Left ventricle myocardium inferior (tissue), 1 donor: ENCODE results near the gene METAP2. TPM values are rescaled to one million over a fixed set of nuclear protein-coding genes. Genes with fewer than 3 reads are reported as not detected.
"Not testable (repeated sequence)": the region's sequence is repeated elsewhere in the genome, so short reads cannot be mapped to it uniquely, and the experiment has no call there.

ENCODE experiments used
- DNase-seq: peaks from one replicate; pipeline ENCODE4 v3.0.0-alpha.2; 2020
- H3K27ac ChIP-seq: fragments of 200-600 bp; replicated peaks from 2 replicates; pipeline ENCODE4 v1.8.0; 2021
- H3K27me3 ChIP-seq: fragments of 200-600 bp; 2 replicates; pipeline ENCODE4 v1.8.0; 2021; ENCODE audit warnings: low read depth
- H3K36me3 ChIP-seq: fragments of 200-600 bp; 2 replicates; pipeline ENCODE4 v1.8.0; 2021
- H3K4me1 ChIP-seq: fragments of 200-600 bp; 2 replicates; pipeline ENCODE4 v1.8.0; 2021
- H3K4me3 ChIP-seq: fragments of 200-600 bp; 2 replicates; pipeline ENCODE4 v1.8.0; 2021; ENCODE audit warnings: mild to moderate bottlenecking, moderate library complexity
- H3K9me3 ChIP-seq: fragments of 200-600 bp; replicated peaks from 2 replicates; pipeline ENCODE4 v1.8.0; 2021
- intact Hi-C: fragments of 100-400 bp; cut with micrococcal nuclease; formaldehyde crosslinking; loops from one replicate; pipeline ENCODE4 v1.11.0; 2022
- total RNA-seq: library from RNA; stranded (reverse); fragmentation: NEBNext Ultra II Directional; extraction: Animal tissue kit (Norgen Biotek cat#: 25700); gene quantifications from one replicate; pipeline ENCODE4 v1.2.1, GENCODE V29; 2021
- TF ChIP-seq, protein P1 (sequence below): fragments of 200-600 bp; IDR thresholded peaks from 2 replicates; pipeline ENCODE4 v1.8.0; 2021; ENCODE audit warnings: antibody characterized with exemption, mild to moderate bottlenecking, borderline replicate concordance
- donor health status: DM: no; HTN: yes; CAD: no; lungs with severe emphysema.

METAP2 gene
- total RNA-seq, 1 donor from 2014 or later: 50.6 TPM

DNA sequence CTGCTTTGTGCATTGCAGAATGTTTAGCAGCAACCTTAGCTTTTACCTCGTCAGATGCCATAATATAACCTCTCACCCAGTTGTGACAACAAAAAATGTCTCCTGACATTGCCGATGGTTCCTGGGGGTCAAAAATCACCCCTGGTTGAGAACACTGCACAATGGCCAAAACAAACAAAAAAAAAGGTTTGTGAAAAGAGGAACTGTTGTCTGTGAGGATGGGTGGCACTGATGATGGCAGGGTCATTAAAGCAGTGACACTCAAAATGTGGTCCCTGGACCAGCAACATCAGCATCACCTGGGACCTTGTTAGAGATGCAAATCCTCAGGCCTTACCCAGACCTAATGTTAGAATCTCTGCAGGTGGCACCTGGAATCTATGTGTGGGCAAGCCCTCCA is 36.4 kb upstream of the METAP2 start:
- H3K4me1 ChIP-seq: no peaks in the 10 kb centered on the region
- TF ChIP-seq, protein P1, sequence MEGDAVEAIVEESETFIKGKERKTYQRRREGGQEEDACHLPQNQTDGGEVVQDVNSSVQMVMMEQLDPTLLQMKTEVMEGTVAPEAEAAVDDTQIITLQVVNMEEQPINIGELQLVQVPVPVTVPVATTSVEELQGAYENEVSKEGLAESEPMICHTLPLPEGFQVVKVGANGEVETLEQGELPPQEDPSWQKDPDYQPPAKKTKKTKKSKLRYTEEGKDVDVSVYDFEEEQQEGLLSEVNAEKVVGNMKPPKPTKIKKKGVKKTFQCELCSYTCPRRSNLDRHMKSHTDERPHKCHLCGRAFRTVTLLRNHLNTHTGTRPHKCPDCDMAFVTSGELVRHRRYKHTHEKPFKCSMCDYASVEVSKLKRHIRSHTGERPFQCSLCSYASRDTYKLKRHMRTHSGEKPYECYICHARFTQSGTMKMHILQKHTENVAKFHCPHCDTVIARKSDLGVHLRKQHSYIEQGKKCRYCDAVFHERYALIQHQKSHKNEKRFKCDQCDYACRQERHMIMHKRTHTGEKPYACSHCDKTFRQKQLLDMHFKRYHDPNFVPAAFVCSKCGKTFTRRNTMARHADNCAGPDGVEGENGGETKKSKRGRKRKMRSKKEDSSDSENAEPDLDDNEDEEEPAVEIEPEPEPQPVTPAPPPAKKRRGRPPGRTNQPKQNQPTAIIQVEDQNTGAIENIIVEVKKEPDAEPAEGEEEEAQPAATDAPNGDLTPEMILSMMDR: no peak
- H3K4me3 ChIP-seq: no peak overlapping the region
- no peaks in the 10 kb centered on the region for H3K9me3 ChIP-seq
- no peaks in the 10 kb centered on the region for H3K27me3 ChIP-seq
- H3K36me3 ChIP-seq: no peaks in the 10 kb centered on the region
- no peak overlapping the region for H3K27ac ChIP-seq
- intact Hi-C loops: no loop called here
- no peak for DNase-seq

GRCh38 chr12:95439461-95440230 is 34.3 kb upstream of the METAP2 start:
- Histone ChIP-seq H3K27ac (no peak overlapping the region), H3K27me3 (no peaks in the 10 kb centered on the region), H3K36me3 (no peaks in the 10 kb centered on the region), H3K9me3 (no peaks in the 10 kb centered on the region), H3K4me1 (no peaks in the 10 kb centered on the region), H3K4me3 (no peak overlapping the region)
- TF ChIP-seq, protein P1: no peak
- intact Hi-C loops: no loop called here
- no peak for DNase-seq

- Histone ChIP-seq H3K4me1 (no peaks in the 10 kb centered on the region), H3K27me3 (no peaks in the 10 kb centered on the region), H3K27ac (no peak overlapping the region), H3K9me3 (peaks cover 4% of the 10 kb centered on the region), H3K36me3 (no peaks in the 10 kb centered on the region), H3K4me3 (no peak overlapping the region)
- DNase-seq: no peak
- TF ChIP-seq, protein P1: no peak
- intact Hi-C loops: no loop called here
Measured at GRCh38 chr12:95440401-95440800, 33.6 kb upstream of the METAP2 start.

GRCh38 chr12:95443459-95443858 is 30.5 kb upstream of the METAP2 start:
- no peaks in the 10 kb centered on the region for H3K36me3 ChIP-seq
- H3K4me1 ChIP-seq: peaks cover 6% of the 10 kb centered on the region
- peaks cover 5% of the 10 kb centered on the region for H3K27me3 ChIP-seq
- H3K9me3 ChIP-seq: peaks cover 4% of the 10 kb centered on the region
- no peak for DNase-seq
- no peak overlapping the region for H3K27ac ChIP-seq
- no peak overlapping the region for H3K4me3 ChIP-seq
- intact Hi-C loops: no loop called here
- TF ChIP-seq, protein P1: no peak

DNA sequence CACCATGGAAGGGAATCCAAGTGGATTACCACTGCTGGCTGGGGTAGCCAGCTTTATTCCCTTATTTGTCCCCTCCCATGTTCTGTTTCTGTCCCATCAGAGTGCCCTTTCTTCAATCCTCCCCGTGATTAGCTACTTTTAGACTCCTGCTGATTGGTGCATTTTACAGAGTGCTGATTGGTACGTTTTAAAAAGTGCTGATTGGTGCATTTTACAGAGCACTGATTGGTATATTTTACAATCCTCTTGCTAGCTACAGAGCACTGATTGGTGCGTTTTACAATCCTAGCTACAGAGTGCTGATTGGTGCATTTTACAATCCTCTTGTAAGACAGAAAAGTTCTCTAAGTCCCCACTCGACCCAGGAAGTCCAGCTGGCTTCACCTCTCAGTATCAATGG is 28.9 kb upstream of the METAP2 start:
- H3K36me3 ChIP-seq, H3K4me3 ChIP-seq, H3K9me3 ChIP-seq, DNase-seq, intact Hi-C loops, H3K27me3 ChIP-seq, H3K4me1 ChIP-seq, H3K27ac ChIP-seq: not testable (repeated sequence)

DNA sequence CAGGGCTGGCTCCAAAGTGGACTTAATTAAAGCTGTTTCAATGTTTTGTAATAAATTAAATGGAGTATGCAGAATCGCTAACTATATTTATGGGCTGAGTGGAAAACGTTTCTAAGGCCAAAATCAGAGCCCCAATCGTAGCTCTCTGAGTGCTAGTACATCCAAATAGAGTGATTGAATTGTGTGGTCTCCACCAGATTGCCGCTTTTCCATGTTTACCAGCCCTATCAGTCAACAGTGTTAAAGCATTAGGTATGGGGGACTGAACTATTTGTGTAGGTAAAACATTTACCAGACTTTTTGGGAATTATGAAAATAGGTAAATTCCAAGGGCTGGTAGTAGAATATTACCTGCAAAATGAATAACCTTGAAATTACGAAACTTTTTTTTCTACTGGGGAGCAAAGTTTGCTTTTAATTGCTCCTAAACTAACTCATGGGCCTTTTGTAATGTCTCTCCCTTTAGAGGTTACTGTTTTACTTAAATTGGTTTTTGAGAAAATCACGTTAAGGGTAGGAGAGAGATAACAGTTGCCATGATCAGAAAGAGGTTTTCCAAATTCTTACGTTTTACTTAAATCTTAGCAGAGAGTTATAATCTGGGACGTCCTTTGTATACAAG is 28.0 kb upstream of the METAP2 start:
- intact Hi-C loops: no loop called here
- Histone ChIP-seq H3K36me3 (no peaks in the 10 kb centered on the region), H3K27me3 (peaks cover 5% of the 10 kb centered on the region), H3K4me3 (peak overlapping the region; percentile 35), H3K27ac (no peak overlapping the region), H3K4me1 (peaks cover 6% of the 10 kb centered on the region), H3K9me3 (peaks cover 4% of the 10 kb centered on the region)
- no peak for DNase-seq
- TF ChIP-seq, protein P1: no peak
